Measurements from ENCODE around the gene SCAP. TPM values are rescaled to one million over a fixed set of nuclear protein-coding genes. Genes with fewer than 3 reads are reported as not detected.

SCAP gene
- total and polyA plus RNA-seq, 2 experiments from 2014 or later, result 35.5 to 141 TPM

GRCh38 chr3:47503033-47503432 is 27.3 kb upstream of the SCAP start:
- Histone ChIP-seq H3K36me3 (ENCODE audit: insufficient read depth) (peaks cover 27% of the 10 kb centered on the region), H3F3A (replicated peaks; ENCODE audit: low read depth) (0 out of 2 replicates have a peak, but pooled peaks cover 6% of the 10 kb centered on the region), H3K4me2 (no peak overlapping the region), H3K4me3 (no peak overlapping the region), H4K20me1 (replicated peaks; ENCODE audit: insufficient read depth) (no peaks in the 10 kb centered on the region), H3K4me1 (ENCODE audit: insufficient read depth) (peaks cover 12% of the 10 kb centered on the region), H3K27me3 (ENCODE audit: insufficient read depth) (no peaks in the 10 kb centered on the region), H3K79me2 (replicated peaks; ENCODE audit: insufficient read depth) (0 out of 2 replicates have a peak, but pooled peaks cover 8% of the 10 kb centered on the region), H3K9me2 (ENCODE audit: insufficient read depth) (no peaks in the 10 kb centered on the region), H3K27ac (ENCODE audit: low read depth) (no peak overlapping the region), H2AFZ (no peak overlapping the region)
- Mint-ChIP-seq H3K27ac (peak overlapping the region; percentile 29; the same call in 1 of the 2 replicates), H3K4me1 (peaks cover 15% of the 10 kb centered on the region), H3K9me3 (no peaks in the 10 kb centered on the region), H3K4me3 (no peak overlapping the region), H3K27me3 (ENCODE audit: insufficient read depth, low read depth, poor library complexity) (peaks cover 5% of the 10 kb centered on the region), H3K36me3 (ENCODE audit: low read depth) (peaks cover 74% of the 10 kb centered on the region)
- DNase-seq (ENCODE audit: low spot score), result no peak
- no peak for ATAC-seq
- TF ChIP-seq ZNF114 (CRISPR knock-in tag; IDR thresholded peaks at IDR 0.05), result no peak
- no peak for TF ChIP-seq POLR2AphosphoS5 (IDR thresholded peaks at IDR 0.05; ENCODE audit: low read depth)
- TF ChIP-seq NANOG (IDR thresholded peaks at IDR 0.05; ENCODE audit: borderline replicate concordance), result no peak
- TF ChIP-seq CREB1 (CRISPR knock-in tag; IDR thresholded peaks at IDR 0.05; ENCODE audit: low read depth), result no peak
- TF ChIP-seq, protein P1, sequence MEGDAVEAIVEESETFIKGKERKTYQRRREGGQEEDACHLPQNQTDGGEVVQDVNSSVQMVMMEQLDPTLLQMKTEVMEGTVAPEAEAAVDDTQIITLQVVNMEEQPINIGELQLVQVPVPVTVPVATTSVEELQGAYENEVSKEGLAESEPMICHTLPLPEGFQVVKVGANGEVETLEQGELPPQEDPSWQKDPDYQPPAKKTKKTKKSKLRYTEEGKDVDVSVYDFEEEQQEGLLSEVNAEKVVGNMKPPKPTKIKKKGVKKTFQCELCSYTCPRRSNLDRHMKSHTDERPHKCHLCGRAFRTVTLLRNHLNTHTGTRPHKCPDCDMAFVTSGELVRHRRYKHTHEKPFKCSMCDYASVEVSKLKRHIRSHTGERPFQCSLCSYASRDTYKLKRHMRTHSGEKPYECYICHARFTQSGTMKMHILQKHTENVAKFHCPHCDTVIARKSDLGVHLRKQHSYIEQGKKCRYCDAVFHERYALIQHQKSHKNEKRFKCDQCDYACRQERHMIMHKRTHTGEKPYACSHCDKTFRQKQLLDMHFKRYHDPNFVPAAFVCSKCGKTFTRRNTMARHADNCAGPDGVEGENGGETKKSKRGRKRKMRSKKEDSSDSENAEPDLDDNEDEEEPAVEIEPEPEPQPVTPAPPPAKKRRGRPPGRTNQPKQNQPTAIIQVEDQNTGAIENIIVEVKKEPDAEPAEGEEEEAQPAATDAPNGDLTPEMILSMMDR (conservative IDR thresholded peaks at IDR 0.05; ENCODE audit: low read depth in 2 of 2), result no peak
- TF ChIP-seq JUNB (IDR thresholded peaks at IDR 0.05; ENCODE audit: unreplicated experiment), result no peak
- TF ChIP-seq, protein P2, sequence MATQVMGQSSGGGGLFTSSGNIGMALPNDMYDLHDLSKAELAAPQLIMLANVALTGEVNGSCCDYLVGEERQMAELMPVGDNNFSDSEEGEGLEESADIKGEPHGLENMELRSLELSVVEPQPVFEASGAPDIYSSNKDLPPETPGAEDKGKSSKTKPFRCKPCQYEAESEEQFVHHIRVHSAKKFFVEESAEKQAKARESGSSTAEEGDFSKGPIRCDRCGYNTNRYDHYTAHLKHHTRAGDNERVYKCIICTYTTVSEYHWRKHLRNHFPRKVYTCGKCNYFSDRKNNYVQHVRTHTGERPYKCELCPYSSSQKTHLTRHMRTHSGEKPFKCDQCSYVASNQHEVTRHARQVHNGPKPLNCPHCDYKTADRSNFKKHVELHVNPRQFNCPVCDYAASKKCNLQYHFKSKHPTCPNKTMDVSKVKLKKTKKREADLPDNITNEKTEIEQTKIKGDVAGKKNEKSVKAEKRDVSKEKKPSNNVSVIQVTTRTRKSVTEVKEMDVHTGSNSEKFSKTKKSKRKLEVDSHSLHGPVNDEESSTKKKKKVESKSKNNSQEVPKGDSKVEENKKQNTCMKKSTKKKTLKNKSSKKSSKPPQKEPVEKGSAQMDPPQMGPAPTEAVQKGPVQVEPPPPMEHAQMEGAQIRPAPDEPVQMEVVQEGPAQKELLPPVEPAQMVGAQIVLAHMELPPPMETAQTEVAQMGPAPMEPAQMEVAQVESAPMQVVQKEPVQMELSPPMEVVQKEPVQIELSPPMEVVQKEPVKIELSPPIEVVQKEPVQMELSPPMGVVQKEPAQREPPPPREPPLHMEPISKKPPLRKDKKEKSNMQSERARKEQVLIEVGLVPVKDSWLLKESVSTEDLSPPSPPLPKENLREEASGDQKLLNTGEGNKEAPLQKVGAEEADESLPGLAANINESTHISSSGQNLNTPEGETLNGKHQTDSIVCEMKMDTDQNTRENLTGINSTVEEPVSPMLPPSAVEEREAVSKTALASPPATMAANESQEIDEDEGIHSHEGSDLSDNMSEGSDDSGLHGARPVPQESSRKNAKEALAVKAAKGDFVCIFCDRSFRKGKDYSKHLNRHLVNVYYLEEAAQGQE (IDR thresholded peaks at IDR 0.05; ENCODE audit: unreplicated experiment), result no peak
- TF ChIP-seq EZH2phosphoT487 (IDR thresholded peaks at IDR 0.05; ENCODE audit: unreplicated experiment), result no peak
- TF ChIP-seq STAT1 (IDR thresholded peaks at IDR 0.05; ENCODE audit: unreplicated experiment), result no peak
- no peak for TF ChIP-seq ETS1 (IDR thresholded peaks at IDR 0.05)
- no peak for TF ChIP-seq ZNF331 (CRISPR knock-in tag; IDR thresholded peaks at IDR 0.05; ENCODE audit: low read depth)
- no peak for TF ChIP-seq EZH2 (IDR thresholded peaks at IDR 0.05; ENCODE audit: low read depth, unreplicated experiment)
- TF ChIP-seq, protein P3, sequence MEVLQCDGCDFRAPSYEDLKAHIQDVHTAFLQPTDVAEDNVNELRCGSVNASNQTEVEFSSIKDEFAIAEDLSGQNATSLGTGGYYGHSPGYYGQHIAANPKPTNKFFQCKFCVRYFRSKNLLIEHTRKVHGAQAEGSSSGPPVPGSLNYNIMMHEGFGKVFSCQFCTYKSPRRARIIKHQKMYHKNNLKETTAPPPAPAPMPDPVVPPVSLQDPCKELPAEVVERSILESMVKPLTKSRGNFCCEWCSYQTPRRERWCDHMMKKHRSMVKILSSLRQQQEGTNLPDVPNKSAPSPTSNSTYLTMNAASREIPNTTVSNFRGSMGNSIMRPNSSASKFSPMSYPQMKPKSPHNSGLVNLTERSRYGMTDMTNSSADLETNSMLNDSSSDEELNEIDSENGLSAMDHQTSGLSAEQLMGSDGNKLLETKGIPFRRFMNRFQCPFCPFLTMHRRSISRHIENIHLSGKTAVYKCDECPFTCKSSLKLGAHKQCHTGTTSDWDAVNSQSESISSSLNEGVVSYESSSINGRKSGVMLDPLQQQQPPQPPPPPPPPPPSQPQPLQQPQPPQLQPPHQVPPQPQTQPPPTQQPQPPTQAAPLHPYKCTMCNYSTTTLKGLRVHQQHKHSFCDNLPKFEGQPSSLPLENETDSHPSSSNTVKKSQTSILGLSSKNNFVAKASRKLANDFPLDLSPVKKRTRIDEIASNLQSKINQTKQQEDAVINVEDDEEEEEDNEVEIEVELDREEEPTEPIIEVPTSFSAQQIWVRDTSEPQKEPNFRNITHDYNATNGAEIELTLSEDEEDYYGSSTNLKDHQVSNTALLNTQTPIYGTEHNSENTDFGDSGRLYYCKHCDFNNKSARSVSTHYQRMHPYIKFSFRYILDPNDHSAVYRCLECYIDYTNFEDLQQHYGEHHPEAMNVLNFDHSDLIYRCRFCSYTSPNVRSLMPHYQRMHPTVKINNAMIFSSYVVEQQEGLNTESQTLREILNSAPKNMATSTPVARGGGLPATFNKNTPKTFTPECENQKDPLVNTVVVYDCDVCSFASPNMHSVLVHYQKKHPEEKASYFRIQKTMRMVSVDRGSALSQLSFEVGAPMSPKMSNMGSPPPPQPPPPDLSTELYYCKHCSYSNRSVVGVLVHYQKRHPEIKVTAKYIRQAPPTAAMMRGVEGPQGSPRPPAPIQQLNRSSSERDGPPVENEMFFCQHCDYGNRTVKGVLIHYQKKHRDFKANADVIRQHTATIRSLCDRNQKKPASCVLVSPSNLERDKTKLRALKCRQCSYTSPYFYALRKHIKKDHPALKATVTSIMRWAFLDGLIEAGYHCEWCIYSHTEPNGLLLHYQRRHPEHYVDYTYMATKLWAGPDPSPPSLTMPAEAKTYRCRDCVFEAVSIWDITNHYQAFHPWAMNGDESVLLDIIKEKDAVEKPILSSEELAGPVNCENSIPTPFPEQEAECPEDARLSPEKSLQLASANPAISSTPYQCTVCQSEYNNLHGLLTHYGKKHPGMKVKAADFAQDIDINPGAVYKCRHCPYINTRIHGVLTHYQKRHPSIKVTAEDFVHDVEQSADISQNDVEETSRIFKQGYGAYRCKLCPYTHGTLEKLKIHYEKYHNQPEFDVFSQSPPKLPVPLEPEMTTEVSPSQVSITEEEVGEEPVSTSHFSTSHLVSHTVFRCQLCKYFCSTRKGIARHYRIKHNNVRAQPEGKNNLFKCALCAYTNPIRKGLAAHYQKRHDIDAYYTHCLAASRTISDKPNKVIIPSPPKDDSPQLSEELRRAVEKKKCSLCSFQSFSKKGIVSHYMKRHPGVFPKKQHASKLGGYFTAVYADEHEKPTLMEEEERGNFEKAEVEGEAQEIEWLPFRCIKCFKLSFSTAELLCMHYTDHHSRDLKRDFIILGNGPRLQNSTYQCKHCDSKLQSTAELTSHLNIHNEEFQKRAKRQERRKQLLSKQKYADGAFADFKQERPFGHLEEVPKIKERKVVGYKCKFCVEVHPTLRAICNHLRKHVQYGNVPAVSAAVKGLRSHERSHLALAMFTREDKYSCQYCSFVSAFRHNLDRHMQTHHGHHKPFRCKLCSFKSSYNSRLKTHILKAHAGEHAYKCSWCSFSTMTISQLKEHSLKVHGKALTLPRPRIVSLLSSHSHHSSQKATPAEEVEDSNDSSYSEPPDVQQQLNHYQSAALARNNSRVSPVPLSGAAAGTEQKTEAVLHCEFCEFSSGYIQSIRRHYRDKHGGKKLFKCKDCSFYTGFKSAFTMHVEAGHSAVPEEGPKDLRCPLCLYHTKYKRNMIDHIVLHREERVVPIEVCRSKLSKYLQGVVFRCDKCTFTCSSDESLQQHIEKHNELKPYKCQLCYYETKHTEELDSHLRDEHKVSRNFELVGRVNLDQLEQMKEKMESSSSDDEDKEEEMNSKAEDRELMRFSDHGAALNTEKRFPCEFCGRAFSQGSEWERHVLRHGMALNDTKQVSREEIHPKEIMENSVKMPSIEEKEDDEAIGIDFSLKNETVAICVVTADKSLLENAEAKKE (CRISPR knock-in tag; IDR thresholded peaks at IDR 0.05), result no peak
